PC-3 (cell line): ENCODE results near the gene MOK.
A peak's percentile ranks its signal among the peaks of the same experiment; 100 is the strongest.

Experiments used
- CTCF ChIP-seq: fragments of 300-600 bp; sonication (generic); conservative IDR thresholded peaks from 2 replicates; pipeline ENCODE4 v1.5.1; 2017; ENCODE audit warnings: antibody characterized with exemption, low read depth, mild to moderate bottlenecking, low read length
- EZH2 ChIP-seq: fragments of 300-600 bp; sonication (generic); IDR thresholded peaks from one replicate; pipeline ENCODE4 v1.6.1; 2017; ENCODE audit warnings: antibody characterized with exemption, mild to moderate bottlenecking, low read length; ENCODE audit not compliant: unreplicated experiment
- EZH2phosphoT487 ChIP-seq: fragments of 300-600 bp; sonication (generic); IDR thresholded peaks from 2 replicates; pipeline ENCODE4 v1.6.1; 2018; ENCODE audit warnings: mild to moderate bottlenecking, antibody characterized with exemption, low read length, borderline replicate concordance

DNA sequence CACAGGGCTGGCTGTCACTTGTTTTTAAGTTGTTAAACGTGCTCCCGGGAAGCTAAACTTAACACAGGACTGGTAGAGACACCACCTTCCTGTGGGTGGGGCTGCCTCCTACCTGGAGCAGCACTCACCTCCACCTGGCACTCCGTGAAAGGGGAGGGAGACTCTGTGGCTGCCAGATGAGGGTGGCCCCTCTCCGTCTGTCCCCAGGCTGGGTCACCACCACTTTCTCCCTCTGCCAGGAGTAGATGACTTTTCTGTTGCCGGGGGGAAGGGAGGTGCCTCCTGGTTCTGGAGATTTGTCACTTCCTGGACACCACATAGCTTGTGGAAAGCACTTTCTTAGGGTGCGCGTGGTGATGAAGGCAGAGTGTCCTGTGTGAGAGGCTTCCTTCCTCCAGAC is 83.9 kb downstream of the MOK start:
- 0 out of 2 replicates have a peak, but pooled peaks have one; percentile 22 for TF ChIP-seq CTCF
- TF ChIP-seq EZH2, result no peak
- TF ChIP-seq EZH2phosphoT487, result no peak
